ENCODE results near the gene BBX.

BBX gene

DNA sequence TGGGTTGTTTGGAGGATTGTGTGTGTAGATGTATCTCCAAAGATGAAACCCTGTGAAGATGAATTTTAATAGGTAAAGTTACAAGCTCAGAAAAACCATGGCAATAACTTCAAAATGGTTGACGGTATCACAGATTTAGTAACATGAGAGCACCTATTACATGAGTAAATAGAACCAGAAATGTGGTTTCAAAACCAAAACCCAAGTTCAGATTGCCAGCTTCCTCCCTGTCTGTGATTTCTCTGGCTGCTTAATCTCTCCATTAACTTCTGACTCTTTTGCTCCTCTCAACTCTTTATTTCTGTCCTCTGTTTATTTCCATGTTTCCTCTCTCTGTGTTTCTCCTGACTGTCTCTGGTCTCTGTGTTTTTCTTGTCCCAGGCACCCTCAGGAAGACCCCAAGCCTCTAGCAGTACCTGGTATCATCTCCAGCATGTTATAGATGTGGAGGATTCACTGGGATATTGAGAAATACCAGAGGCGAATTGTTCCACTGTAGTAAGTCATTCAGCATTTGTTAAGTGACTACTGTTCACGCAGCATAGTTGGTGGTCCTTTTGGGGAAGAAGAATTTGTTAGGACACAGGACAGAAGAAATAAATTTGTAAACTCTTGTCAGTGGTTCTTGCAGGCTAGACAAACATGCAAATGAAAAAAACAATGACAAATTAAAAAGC is 138.8 kb downstream of the BBX start:
- Histone ChIP-seq H3K4me2 (ENCODE audit: low read length) (peak overlapping the region; percentile 84), H3K9ac (ENCODE audit: low read depth, low read length) (peak overlapping the region; percentile 75), H3K4me1 (ENCODE audit: control insufficient read depth, insufficient read depth, low read length) (peaks cover 60% of the 10 kb centered on the region), H3K9me3 (replicated peaks; ENCODE audit: low read length) (no peaks in the 10 kb centered on the region), H3K4me3 (ENCODE audit: low read length) (peak overlapping the region; percentile 68), H3K27me3 (ENCODE audit: control insufficient read depth, insufficient read depth, low read length) (no peaks in the 10 kb centered on the region), H3K36me3 (ENCODE audit: insufficient read depth, low read length) (no peaks in the 10 kb centered on the region)

DNA sequence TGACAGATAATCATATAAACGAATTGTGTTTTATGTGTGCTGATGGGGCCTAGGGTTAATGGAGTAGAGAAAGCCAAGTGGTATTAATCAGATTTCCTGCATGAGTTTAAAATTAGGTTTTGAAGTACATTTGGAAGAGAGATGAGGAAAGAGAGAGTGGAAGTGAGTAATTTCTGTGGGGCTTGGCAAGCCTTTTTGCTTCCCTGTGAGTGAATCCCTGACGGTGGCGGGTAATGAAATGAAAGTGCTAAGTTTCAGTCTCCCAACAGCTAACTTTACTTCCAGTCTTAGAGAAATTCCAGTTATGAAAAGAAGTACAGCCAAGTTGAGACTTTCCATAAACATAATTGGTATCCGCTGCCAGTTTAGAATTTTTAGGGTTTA is 139.4 kb downstream of the BBX start:
- Histone ChIP-seq H3K9me3 (replicated peaks; ENCODE audit: low read length) (no peaks in the 10 kb centered on the region), H3K9ac (ENCODE audit: low read depth, low read length) (peak overlapping the region; percentile 75), H3K27me3 (ENCODE audit: control insufficient read depth, insufficient read depth, low read length) (no peaks in the 10 kb centered on the region), H3K36me3 (ENCODE audit: insufficient read depth, low read length) (no peaks in the 10 kb centered on the region), H3K4me2 (ENCODE audit: low read length) (peak overlapping the region; percentile 84), H3K4me3 (ENCODE audit: low read length) (peak overlapping the region; percentile 68), H3K4me1 (ENCODE audit: control insufficient read depth, insufficient read depth, low read length) (peaks cover 60% of the 10 kb centered on the region)

GRCh38 chr3:107662586-107662985 is 139.8 kb downstream of the BBX start:
- peak overlapping the region; percentile 84 for H3K4me2 ChIP-seq (ENCODE audit: low read length)
- H3K4me3 ChIP-seq (ENCODE audit: low read length), result peak overlapping the region; percentile 68
- no peaks in the 10 kb centered on the region for H3K36me3 ChIP-seq (ENCODE audit: insufficient read depth, low read length)
- H3K27me3 ChIP-seq (ENCODE audit: control insufficient read depth, insufficient read depth, low read length), result no peaks in the 10 kb centered on the region
- peak overlapping the region; percentile 75 for H3K9ac ChIP-seq (ENCODE audit: low read depth, low read length)
- peaks cover 57% of the 10 kb centered on the region for H3K4me1 ChIP-seq (ENCODE audit: control insufficient read depth, insufficient read depth, low read length)
- H3K9me3 ChIP-seq (replicated peaks; ENCODE audit: low read length), result no peaks in the 10 kb centered on the region

DNA sequence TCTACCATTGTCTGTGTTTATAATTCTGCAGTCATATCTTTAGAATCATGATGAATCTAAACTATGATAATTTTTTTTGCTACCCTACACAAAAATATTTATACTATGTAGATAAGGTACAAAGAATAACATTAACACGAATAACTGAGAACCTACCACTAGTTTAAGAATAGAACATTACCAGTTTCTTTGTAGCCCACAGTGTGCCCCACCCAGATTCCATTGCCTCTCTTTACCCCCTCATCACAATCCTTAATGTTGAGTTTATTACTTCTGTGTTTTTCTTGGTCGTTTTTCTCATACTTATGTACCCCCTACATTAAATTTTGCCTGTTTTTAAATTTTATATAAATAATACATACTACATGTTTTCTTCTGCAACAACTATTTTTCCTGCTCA is 140.5 kb downstream of the BBX start:
- Histone ChIP-seq H3K4me3 (ENCODE audit: low read length) (no peak overlapping the region), H3K36me3 (ENCODE audit: insufficient read depth, low read length) (no peaks in the 10 kb centered on the region), H3K9ac (ENCODE audit: low read depth, low read length) (peak overlapping the region; percentile 75), H3K4me2 (ENCODE audit: low read length) (peak overlapping the region; percentile 84), H3K4me1 (ENCODE audit: control insufficient read depth, insufficient read depth, low read length) (peaks cover 51% of the 10 kb centered on the region), H3K27me3 (ENCODE audit: control insufficient read depth, insufficient read depth, low read length) (no peaks in the 10 kb centered on the region), H3K9me3 (replicated peaks; ENCODE audit: low read length) (no peaks in the 10 kb centered on the region)

DNA sequence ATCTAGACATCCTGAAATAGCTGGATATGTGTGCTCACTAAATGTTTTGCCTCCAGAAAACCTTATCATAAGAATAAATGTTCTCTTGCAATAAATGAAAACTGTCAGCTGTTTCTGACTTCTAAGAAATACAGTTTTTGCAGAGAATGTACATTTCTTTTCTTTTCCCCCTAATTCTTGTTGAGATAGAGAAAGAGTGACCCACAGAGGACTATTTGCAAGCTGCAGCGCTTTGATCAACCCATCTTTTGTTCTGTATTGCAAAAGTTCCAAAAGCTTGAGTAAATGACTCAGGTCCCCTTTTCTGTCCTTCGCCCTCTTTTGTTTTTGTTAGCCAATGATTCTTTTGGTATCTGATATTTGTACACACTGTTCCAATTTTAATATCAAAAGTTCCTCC is 141.9 kb downstream of the BBX start:
- no peaks in the 10 kb centered on the region for H3K9me3 ChIP-seq (replicated peaks; ENCODE audit: low read length)
- H3K9ac ChIP-seq (ENCODE audit: low read depth, low read length), result no peak overlapping the region
- no peaks in the 10 kb centered on the region for H3K36me3 ChIP-seq (ENCODE audit: insufficient read depth, low read length)
- H3K4me3 ChIP-seq (ENCODE audit: low read length), result no peak overlapping the region
- H3K27me3 ChIP-seq (ENCODE audit: control insufficient read depth, insufficient read depth, low read length), result no peaks in the 10 kb centered on the region
- peaks cover 50% of the 10 kb centered on the region for H3K4me1 ChIP-seq (ENCODE audit: control insufficient read depth, insufficient read depth, low read length)
- H3K4me2 ChIP-seq (ENCODE audit: low read length), result no peak overlapping the region

DNA sequence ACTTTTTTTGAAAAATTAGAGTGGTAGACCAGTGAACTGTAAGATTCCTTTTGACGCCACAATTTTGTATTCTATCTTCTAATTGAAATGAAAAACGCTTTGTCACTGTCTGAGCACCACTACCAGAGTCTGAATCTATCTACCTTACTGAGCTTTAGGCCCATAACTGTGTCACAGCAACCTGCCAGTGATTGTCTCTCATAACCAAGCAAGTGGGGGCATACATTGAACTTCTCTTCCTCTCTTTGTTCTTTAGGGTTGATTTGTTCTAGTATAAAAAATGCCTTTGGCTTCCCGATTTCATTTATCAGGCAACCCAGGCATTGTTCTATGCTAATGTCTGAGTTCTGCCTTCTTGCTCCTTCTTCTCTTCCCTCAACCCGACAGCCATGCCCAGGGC is 142.6 kb downstream of the BBX start:
- no peak overlapping the region for H3K9ac ChIP-seq (ENCODE audit: low read depth, low read length)
- no peak overlapping the region for H3K4me2 ChIP-seq (ENCODE audit: low read length)
- no peaks in the 10 kb centered on the region for H3K36me3 ChIP-seq (ENCODE audit: insufficient read depth, low read length)
- no peaks in the 10 kb centered on the region for H3K9me3 ChIP-seq (replicated peaks; ENCODE audit: low read length)
- H3K4me1 ChIP-seq (ENCODE audit: control insufficient read depth, insufficient read depth, low read length), result peaks cover 47% of the 10 kb centered on the region
- no peak overlapping the region for H3K4me3 ChIP-seq (ENCODE audit: low read length)
- no peaks in the 10 kb centered on the region for H3K27me3 ChIP-seq (ENCODE audit: control insufficient read depth, insufficient read depth, low read length)

DNA sequence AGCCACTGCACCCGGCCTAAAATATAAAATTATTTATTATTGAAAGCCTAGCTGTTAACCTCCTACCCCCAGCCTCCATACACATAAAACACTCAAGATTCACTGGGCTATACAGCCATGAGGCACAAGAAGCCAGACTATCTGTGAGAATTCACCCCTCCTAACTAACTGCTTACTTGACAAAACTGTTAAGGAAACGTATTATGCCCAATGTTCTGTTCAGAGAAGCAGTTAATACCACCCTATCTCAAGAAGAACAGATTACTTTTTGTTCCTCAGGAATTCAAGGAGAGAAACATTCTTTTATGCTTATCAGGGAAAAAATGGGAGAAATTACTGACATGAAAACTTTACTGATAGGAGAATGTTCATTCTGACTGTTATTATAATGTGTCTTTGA is 144.1 kb downstream of the BBX start:
- H3K27me3 ChIP-seq (ENCODE audit: control insufficient read depth, insufficient read depth, low read length), result no peaks in the 10 kb centered on the region
- H3K9ac ChIP-seq (ENCODE audit: low read depth, low read length), result no peak overlapping the region
- no peaks in the 10 kb centered on the region for H3K9me3 ChIP-seq (replicated peaks; ENCODE audit: low read length)
- H3K36me3 ChIP-seq (ENCODE audit: insufficient read depth, low read length), result no peaks in the 10 kb centered on the region
- H3K4me2 ChIP-seq (ENCODE audit: low read length), result no peak overlapping the region
- no peak overlapping the region for H3K4me3 ChIP-seq (ENCODE audit: low read length)
- H3K4me1 ChIP-seq (ENCODE audit: control insufficient read depth, insufficient read depth, low read length), result peaks cover 33% of the 10 kb centered on the region

DNA sequence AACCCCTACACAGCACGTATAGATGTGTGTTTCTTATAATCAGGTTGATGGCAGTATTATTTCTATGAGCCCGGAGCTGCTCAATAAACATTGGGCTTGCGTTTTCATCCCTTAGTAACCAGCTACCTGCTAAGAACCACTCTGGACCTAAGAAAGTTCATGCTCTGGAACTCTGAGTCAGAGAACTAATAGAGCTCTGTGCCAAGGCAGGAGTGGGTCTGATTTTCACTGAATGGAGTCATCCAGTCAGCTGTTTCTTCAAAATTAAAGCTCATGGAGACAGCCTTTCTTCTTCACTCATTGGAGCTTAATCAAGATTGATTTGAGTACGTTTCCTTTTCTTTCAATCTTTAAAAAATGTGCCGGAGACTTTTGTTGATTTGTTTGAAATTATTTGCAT is 145.7 kb downstream of the BBX start:
- Histone ChIP-seq H3K4me2 (ENCODE audit: low read length) (no peak overlapping the region), H3K9ac (ENCODE audit: low read depth, low read length) (no peak overlapping the region), H3K9me3 (replicated peaks; ENCODE audit: low read length) (no peaks in the 10 kb centered on the region), H3K4me1 (ENCODE audit: control insufficient read depth, insufficient read depth, low read length) (peaks cover 17% of the 10 kb centered on the region), H3K4me3 (ENCODE audit: low read length) (no peak overlapping the region), H3K36me3 (ENCODE audit: insufficient read depth, low read length) (no peaks in the 10 kb centered on the region), H3K27me3 (ENCODE audit: control insufficient read depth, insufficient read depth, low read length) (no peaks in the 10 kb centered on the region)

GRCh38 chr3:107668963-107669362 is 146.2 kb downstream of the BBX start:
- Histone ChIP-seq H3K4me1 (ENCODE audit: control insufficient read depth, insufficient read depth, low read length) (peaks cover 18% of the 10 kb centered on the region), H3K9ac (ENCODE audit: low read depth, low read length) (no peak overlapping the region), H3K4me2 (ENCODE audit: low read length) (no peak overlapping the region), H3K4me3 (ENCODE audit: low read length) (no peak overlapping the region), H3K9me3 (replicated peaks; ENCODE audit: low read length) (no peaks in the 10 kb centered on the region), H3K27me3 (ENCODE audit: control insufficient read depth, insufficient read depth, low read length) (no peaks in the 10 kb centered on the region), H3K36me3 (ENCODE audit: insufficient read depth, low read length) (no peaks in the 10 kb centered on the region)

DNA sequence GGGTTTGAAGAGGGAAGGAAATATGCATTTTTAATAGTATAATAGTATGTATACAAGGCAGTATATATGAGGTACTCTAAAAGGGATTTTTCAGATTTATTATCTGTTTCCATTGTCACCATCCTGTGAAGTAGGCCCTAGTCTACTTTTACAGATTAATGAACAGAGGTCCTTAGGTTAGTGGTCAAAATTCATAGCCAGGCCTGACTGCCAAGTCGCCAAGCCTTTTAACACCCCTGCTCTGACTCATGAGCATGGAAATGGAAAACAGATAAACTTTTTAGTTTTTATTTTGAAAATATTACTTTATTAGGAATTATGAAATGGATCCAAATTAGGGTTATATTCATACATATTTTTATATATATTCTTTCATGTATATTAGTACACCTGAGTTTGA is 146.9 kb downstream of the BBX start:
- no peaks in the 10 kb centered on the region for H3K36me3 ChIP-seq (ENCODE audit: insufficient read depth, low read length)
- no peak overlapping the region for H3K4me2 ChIP-seq (ENCODE audit: low read length)
- H3K4me1 ChIP-seq (ENCODE audit: control insufficient read depth, insufficient read depth, low read length), result peaks cover 20% of the 10 kb centered on the region
- H3K9me3 ChIP-seq (replicated peaks; ENCODE audit: low read length), result no peaks in the 10 kb centered on the region
- H3K9ac ChIP-seq (ENCODE audit: low read depth, low read length), result no peak overlapping the region
- H3K27me3 ChIP-seq (ENCODE audit: control insufficient read depth, insufficient read depth, low read length), result no peaks in the 10 kb centered on the region
- H3K4me3 ChIP-seq (ENCODE audit: low read length), result no peak overlapping the region

GRCh38 chr3:107670986-107671385 is 148.2 kb downstream of the BBX start:
- no peak overlapping the region for H3K4me3 ChIP-seq (ENCODE audit: low read length)
- no peaks in the 10 kb centered on the region for H3K9me3 ChIP-seq (replicated peaks; ENCODE audit: low read length)
- H3K4me1 ChIP-seq (ENCODE audit: control insufficient read depth, insufficient read depth, low read length), result peaks cover 18% of the 10 kb centered on the region
- no peaks in the 10 kb centered on the region for H3K36me3 ChIP-seq (ENCODE audit: insufficient read depth, low read length)
- no peaks in the 10 kb centered on the region for H3K27me3 ChIP-seq (ENCODE audit: control insufficient read depth, insufficient read depth, low read length)
- no peak overlapping the region for H3K4me2 ChIP-seq (ENCODE audit: low read length)
- no peak overlapping the region for H3K9ac ChIP-seq (ENCODE audit: low read depth, low read length)

DNA sequence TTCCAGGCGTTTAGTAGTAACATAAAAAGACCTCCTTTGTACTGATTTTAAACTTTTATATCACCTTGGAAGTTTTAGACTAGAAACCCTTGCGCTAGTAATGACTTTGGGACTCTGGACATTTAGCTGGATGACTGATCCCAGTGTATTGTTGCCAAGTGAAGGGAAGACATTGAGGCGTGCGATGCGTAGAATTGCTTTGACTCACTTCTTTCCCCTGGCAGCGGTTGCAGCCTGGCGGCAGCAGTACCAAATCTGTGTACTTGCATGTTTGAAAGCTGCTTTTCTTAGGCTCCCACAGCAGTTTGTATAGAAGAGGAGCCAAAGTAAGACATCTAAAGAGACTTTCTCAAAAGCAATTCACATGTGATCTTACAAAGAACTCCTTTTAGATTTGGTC is 151.6 kb downstream of the BBX start:
- H3K9ac ChIP-seq (ENCODE audit: low read depth, low read length), result no peak overlapping the region
- H3K27me3 ChIP-seq (ENCODE audit: control insufficient read depth, insufficient read depth, low read length), result no peaks in the 10 kb centered on the region
- H3K36me3 ChIP-seq (ENCODE audit: insufficient read depth, low read length), result no peaks in the 10 kb centered on the region
- no peaks in the 10 kb centered on the region for H3K9me3 ChIP-seq (replicated peaks; ENCODE audit: low read length)
- peaks cover 12% of the 10 kb centered on the region for H3K4me1 ChIP-seq (ENCODE audit: control insufficient read depth, insufficient read depth, low read length)
- H3K4me3 ChIP-seq (ENCODE audit: low read length), result no peak overlapping the region
- peak overlapping the region; percentile 23 for H3K4me2 ChIP-seq (ENCODE audit: low read length)

Data from skeletal muscle satellite cell (primary cell).